Measurements from ENCODE around the gene HES7.
"Not testable (repeated sequence)": the region's sequence is repeated elsewhere in the genome, so short reads cannot be mapped to it uniquely, and the experiment has no call there.

The HES7 gene

DNA sequence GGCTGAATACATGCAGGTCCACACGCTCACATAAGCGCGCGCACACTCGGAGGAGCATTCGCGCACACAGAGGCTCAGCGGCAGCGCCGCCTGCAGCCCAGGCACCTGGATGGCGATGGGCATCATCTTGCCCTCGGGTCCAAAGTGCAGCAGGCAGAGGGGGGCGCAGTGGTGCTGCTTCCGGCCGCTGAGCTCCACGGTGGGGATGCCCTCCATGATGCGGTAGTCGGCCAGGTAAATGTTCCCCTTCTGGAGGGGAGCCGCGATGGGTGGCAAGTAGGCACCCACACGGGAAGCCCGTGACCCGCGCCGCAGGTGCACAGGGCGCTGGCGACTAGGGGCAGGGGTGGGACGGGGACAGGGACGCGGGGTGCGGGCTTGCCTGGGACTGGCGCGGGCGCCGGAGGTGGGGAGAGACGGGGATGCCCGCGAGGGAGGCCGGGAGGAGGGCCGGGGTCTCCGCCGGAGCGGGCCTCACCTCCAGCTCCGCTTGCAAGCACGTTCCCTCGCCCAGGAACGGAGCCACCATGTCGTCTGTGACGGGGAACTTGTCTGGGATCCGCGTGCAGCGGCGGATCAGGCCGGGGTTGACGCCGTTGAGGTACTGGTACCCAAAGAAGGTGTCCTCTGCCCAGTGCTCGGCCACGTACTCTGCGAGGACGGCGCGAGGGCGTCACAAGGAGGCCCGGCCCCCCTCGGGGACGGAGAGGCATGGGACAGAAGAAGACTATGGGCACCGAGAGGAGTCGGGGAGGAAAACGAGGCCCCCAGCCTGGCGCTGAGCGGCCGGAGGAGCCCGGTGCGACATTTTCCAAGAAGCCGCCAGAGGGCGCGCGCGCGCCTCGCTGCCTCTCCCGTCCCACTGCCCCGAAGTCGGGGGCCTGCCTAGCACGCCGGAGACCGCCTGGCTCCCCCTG lies 44.4 kb downstream of the HES7 start:
- peak; percentile 86 for DNase-seq
- no peak overlapping the region; the same call in 1 of the 2 replicates for H3K27ac ChIP-seq
- no peaks in the 10 kb centered on the region for H3K9me3 ChIP-seq (ENCODE audit: severe bottlenecking)
- no peaks in the 10 kb centered on the region for H3K36me3 ChIP-seq
- H3K27me3 ChIP-seq (ENCODE audit: insufficient read depth, low read depth, severe bottlenecking), result peaks cover 2% of the 10 kb centered on the region
- peak; percentile 94 for TF ChIP-seq CTCF (IDR thresholded peaks at IDR 0.05; ENCODE audit: low read depth, low read length)
- peak overlapping the region; percentile 73 for H3K4me3 ChIP-seq (ENCODE audit: low read depth, low read length)

- H3K27ac ChIP-seq; DNase-seq; H3K4me3 ChIP-seq (ENCODE audit: low read depth, low read length); H3K9me3 ChIP-seq (ENCODE audit: severe bottlenecking); H3K36me3 ChIP-seq: not testable (repeated sequence)
- H3K27me3 ChIP-seq (ENCODE audit: insufficient read depth, low read depth, severe bottlenecking), result peaks cover 12% of the 10 kb centered on the region
Observed at GRCh38 chr17:8077939-8078338, 46.0 kb downstream of the HES7 start.

- TF ChIP-seq CTCF (IDR thresholded peaks at IDR 0.05; ENCODE audit: low read depth, low read length), result no peak
- no peaks in the 10 kb centered on the region for H3K36me3 ChIP-seq
- H3K27ac ChIP-seq, result no peak overlapping the region
- no peaks in the 10 kb centered on the region for H3K9me3 ChIP-seq (ENCODE audit: severe bottlenecking)
- H3K27me3 ChIP-seq (ENCODE audit: insufficient read depth, low read depth, severe bottlenecking), result peaks cover 12% of the 10 kb centered on the region
- no peak for DNase-seq
- no peak overlapping the region for H3K4me3 ChIP-seq (ENCODE audit: low read depth, low read length)
Observed at GRCh38 chr17:8076502-8077266, 47.2 kb downstream of the HES7 start.

- no peak overlapping the region for H3K27ac ChIP-seq
- H3K9me3 ChIP-seq (ENCODE audit: severe bottlenecking), result no peaks in the 10 kb centered on the region
- no peak overlapping the region for H3K4me3 ChIP-seq (ENCODE audit: low read depth, low read length)
- H3K27me3 ChIP-seq (ENCODE audit: insufficient read depth, low read depth, severe bottlenecking), result peaks cover 12% of the 10 kb centered on the region
- no peak for DNase-seq
- no peak for TF ChIP-seq CTCF (IDR thresholded peaks at IDR 0.05; ENCODE audit: low read depth, low read length)
- H3K36me3 ChIP-seq, result no peaks in the 10 kb centered on the region
Observed at GRCh38 chr17:8075574-8076342, 48.1 kb downstream of the HES7 start.

- no peak for DNase-seq
- Histone ChIP-seq H3K27ac (no peak overlapping the region), H3K9me3 (ENCODE audit: severe bottlenecking) (no peaks in the 10 kb centered on the region), H3K27me3 (ENCODE audit: insufficient read depth, low read depth, severe bottlenecking) (peaks cover 12% of the 10 kb centered on the region), H3K4me3 (ENCODE audit: low read depth, low read length) (no peak overlapping the region), H3K36me3 (no peaks in the 10 kb centered on the region)
- TF ChIP-seq CTCF (IDR thresholded peaks at IDR 0.05; ENCODE audit: low read depth, low read length), result no peak
Observed at GRCh38 chr17:8075081-8075480, 48.8 kb downstream of the HES7 start.
